ENCODE results near the gene MBOAT1.

MBOAT1 gene

DNA sequence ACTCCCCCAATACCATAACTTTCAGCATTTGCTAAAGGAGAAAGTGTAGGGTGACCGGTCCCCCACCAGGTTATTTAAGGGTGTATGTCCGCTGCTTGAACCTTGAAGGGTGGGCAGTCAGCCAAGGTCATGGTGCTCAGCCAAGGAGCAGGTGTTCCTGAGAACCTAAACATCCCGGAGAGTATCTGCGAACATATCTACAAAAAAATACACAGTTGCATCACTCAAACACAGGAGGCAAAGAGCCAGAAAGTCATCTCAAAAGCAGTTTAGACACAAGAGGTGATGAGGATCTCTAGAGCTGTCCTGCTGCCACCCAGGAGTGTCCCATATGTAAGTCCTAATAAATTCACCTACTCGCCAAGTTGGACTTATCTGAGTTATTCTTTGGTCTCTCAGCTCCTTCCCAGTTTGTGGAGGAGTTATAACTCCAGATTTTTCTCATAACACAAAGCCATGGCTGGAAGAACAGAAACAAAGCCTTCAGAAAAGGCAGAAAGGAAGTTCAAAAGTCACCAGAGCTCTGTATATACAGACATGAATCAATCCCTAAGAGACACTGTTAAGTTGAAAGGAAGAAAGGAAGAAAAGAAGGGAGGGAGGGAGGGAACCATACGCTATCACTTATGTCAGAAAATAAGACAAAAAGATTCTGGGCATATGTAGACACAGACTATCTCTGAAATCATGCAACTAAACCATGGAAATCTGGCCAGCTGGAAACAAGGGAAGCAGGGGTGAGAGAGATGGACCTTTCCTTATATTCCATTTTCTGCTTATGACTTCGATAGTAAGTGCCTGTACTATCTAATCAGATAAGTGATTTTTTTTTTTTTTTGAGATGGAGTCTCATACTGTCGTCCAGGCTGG is 11.3 kb downstream of the MBOAT1 start:
- H3K27me3 ChIP-seq (ENCODE audit: insufficient read depth, low read length): no peaks in the 10 kb centered on the region
- no peak overlapping the region for H3K27ac ChIP-seq (ENCODE audit: low read depth, low read length)
- H3K4me1 ChIP-seq (ENCODE audit: insufficient read depth, low read length): peaks cover 41% of the 10 kb centered on the region
- H3K9me3 ChIP-seq (ENCODE audit: insufficient read depth, low read depth, low read length): no peaks in the 10 kb centered on the region
- no peaks in the 10 kb centered on the region for H3K36me3 ChIP-seq (ENCODE audit: insufficient read depth, low read length)
- WGBS: 87% methylated on average over 7 of the region's 8 CpGs
- no peak overlapping the region for H3K9ac ChIP-seq (ENCODE audit: low read depth, low read length)
- no peak overlapping the region for H3K4me3 ChIP-seq (ENCODE audit: low read length)

DNA sequence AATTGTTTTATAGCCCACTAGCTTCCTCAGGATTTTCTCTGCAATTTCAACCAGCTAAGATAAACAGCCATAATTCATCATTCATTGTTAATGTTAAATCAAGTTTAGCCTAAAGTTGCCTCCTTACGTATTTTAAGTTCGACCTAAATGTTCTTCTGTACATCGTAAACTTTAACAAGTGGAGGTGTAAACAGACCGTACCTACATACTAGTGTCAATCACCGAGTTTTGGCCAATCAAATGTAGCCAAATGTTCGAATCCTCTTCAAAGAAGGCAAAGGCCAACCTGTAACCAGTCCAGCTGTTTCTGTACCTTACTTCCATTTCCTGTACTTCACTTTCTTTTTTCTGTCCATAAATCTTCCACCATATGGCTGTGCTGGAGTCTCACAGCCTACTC is 13.5 kb downstream of the MBOAT1 start:
- 80% methylated on average over 6 of the region's 6 CpGs for WGBS
- Histone ChIP-seq H3K27me3 (ENCODE audit: insufficient read depth, low read length) (no peaks in the 10 kb centered on the region), H3K36me3 (ENCODE audit: insufficient read depth, low read length) (no peaks in the 10 kb centered on the region), H3K4me1 (ENCODE audit: insufficient read depth, low read length) (peaks cover 35% of the 10 kb centered on the region), H3K27ac (ENCODE audit: low read depth, low read length) (no peak overlapping the region), H3K9me3 (ENCODE audit: insufficient read depth, low read depth, low read length) (no peaks in the 10 kb centered on the region), H3K9ac (ENCODE audit: low read depth, low read length) (no peak overlapping the region), H3K4me3 (ENCODE audit: low read length) (no peak overlapping the region)

DNA sequence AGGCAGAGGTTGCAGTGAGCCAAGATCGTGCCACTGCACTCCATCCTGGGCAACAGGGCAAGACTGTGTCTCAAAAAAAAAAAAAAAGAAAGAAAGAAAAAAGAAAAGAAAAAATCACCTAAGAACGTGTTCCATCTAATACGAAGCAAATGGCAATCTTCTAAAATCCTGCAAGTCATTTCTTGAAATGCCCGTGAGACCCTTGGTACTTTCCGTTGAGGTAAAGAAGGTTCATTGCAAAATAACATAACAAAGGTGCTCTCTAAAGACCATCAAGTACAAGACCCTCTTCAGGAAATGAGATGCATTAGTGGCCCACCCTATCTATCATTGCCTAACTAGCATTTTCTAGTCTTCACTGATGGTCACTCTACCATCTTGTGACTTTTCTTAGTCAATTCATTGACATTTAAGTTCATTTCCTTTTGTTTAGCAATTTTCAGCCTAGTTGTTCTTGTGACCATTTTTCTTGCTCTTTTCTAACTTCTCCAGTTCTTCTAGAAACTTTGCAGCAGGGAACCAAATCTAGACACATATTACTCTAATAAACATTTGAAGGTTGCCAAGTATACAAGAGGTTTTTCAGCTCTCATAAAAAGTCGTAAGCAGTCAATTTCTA is 14.0 kb downstream of the MBOAT1 start:
- no peak overlapping the region for H3K4me3 ChIP-seq (ENCODE audit: low read length)
- no peak overlapping the region for H3K9ac ChIP-seq (ENCODE audit: low read depth, low read length)
- H3K27me3 ChIP-seq (ENCODE audit: insufficient read depth, low read length): no peaks in the 10 kb centered on the region
- no peaks in the 10 kb centered on the region for H3K9me3 ChIP-seq (ENCODE audit: insufficient read depth, low read depth, low read length)
- whole genome bisulfite sequencing: 84% methylated on average over 6 of the region's 6 CpGs
- H3K36me3 ChIP-seq (ENCODE audit: insufficient read depth, low read length): no peaks in the 10 kb centered on the region
- no peak overlapping the region for H3K27ac ChIP-seq (ENCODE audit: low read depth, low read length)
- H3K4me1 ChIP-seq (ENCODE audit: insufficient read depth, low read length): peaks cover 30% of the 10 kb centered on the region

DNA sequence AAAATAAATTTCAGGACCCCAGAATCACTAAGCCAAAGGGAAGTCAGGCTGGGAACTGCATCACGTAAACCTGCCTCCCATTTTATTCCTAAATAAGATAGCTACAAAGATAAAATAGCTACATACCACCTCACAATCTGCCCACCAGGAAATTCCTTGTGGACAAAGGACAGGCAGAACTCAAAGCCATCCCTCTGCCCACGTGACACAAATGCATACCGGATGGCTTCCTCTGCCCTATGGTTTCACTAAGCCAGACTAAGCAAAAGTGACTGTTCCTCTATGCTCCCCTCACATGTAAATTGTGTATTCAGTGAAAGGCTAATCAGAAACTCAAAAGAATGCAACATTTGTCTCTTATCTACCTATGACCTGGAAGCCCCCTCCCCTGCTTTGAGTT is 15.0 kb downstream of the MBOAT1 start:
- H3K9ac ChIP-seq (ENCODE audit: low read depth, low read length): no peak overlapping the region
- WGBS: 50% methylated on average over 3 of the region's 3 CpGs
- peak overlapping the region; percentile 56; the same call in 1 of the 2 replicates for H3K27ac ChIP-seq (ENCODE audit: low read depth, low read length)
- no peak overlapping the region for H3K4me3 ChIP-seq (ENCODE audit: low read length)
- H3K9me3 ChIP-seq (ENCODE audit: insufficient read depth, low read depth, low read length): no peaks in the 10 kb centered on the region
- H3K27me3 ChIP-seq (ENCODE audit: insufficient read depth, low read length): no peaks in the 10 kb centered on the region
- peaks cover 26% of the 10 kb centered on the region for H3K4me1 ChIP-seq (ENCODE audit: insufficient read depth, low read length)
- H3K36me3 ChIP-seq (ENCODE audit: insufficient read depth, low read length): no peaks in the 10 kb centered on the region

DNA sequence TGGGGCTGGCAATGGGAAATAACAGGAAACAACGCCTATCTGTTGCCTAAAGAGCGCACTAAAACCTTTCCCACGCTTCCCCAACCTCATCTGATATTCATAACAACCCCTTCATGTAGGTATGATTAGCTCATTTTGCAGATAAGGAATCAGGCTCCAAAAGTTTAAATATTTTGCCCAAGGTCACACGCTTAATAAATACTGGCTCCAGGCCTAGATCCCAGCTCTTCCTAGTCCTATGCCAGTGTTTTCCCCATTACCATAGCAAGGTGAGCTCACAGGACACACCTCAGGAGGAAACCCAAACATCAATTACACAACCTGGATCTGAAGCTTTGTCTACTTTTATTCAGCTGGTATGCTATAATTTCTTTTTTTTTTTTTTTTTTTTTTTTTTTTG is 19.6 kb downstream of the MBOAT1 start:
- H3K4me1 ChIP-seq (ENCODE audit: insufficient read depth, low read length): peaks cover 9% of the 10 kb centered on the region
- peaks cover 4% of the 10 kb centered on the region; the same call in 1 of the 2 replicates for H3K9me3 ChIP-seq (ENCODE audit: insufficient read depth, low read depth, low read length)
- H3K27ac ChIP-seq (ENCODE audit: low read depth, low read length): no peak overlapping the region
- H3K27me3 ChIP-seq (ENCODE audit: insufficient read depth, low read length): no peaks in the 10 kb centered on the region
- H3K9ac ChIP-seq (ENCODE audit: low read depth, low read length): no peak overlapping the region
- no peaks in the 10 kb centered on the region for H3K36me3 ChIP-seq (ENCODE audit: insufficient read depth, low read length)
- H3K4me3 ChIP-seq (ENCODE audit: low read length): no peak overlapping the region
- 96% methylated on average over 4 of the region's 4 CpGs for WGBS

GRCh38 chr6:20191992-20192391 is 20.3 kb downstream of the MBOAT1 start:
- 72% methylated on average over 1 of the region's 1 CpG for WGBS
- H3K27ac ChIP-seq (ENCODE audit: low read depth, low read length): no peak overlapping the region
- no peaks in the 10 kb centered on the region for H3K36me3 ChIP-seq (ENCODE audit: insufficient read depth, low read length)
- peaks cover 3% of the 10 kb centered on the region for H3K4me1 ChIP-seq (ENCODE audit: insufficient read depth, low read length)
- H3K9me3 ChIP-seq (ENCODE audit: insufficient read depth, low read depth, low read length): peaks cover 4% of the 10 kb centered on the region; the same call in 1 of the 2 replicates
- no peak overlapping the region for H3K4me3 ChIP-seq (ENCODE audit: low read length)
- H3K9ac ChIP-seq (ENCODE audit: low read depth, low read length): no peak overlapping the region
- H3K27me3 ChIP-seq (ENCODE audit: insufficient read depth, low read length): no peaks in the 10 kb centered on the region

DNA sequence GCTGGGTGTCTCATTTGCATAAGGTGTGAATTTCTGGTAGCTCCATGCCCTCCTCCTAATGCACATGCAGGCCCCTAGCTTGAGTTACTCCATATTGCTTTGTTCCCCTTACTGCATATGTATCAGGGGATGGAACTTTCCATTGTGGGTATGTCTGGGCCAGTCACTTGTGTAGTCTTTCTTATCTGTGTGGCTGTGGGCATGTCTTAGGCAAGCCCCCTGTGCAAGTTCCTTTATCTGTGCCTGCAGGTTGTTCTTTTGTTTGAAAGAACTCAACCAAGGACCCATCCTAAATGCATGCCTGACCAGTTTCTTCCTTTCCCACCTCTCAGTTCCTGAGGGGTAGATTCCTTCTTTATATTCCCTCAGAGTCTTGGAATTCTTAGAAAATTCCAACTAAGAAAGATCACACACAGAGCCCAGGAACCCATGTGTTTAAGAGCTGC is 23.6 kb downstream of the MBOAT1 start:
- Histone ChIP-seq H3K4me1 (ENCODE audit: insufficient read depth, low read length) (no peaks in the 10 kb centered on the region), H3K27ac (ENCODE audit: low read depth, low read length) (no peak overlapping the region), H3K9ac (ENCODE audit: low read depth, low read length) (no peak overlapping the region), H3K9me3 (ENCODE audit: insufficient read depth, low read depth, low read length) (peaks cover 4% of the 10 kb centered on the region; the same call in 1 of the 2 replicates), H3K27me3 (ENCODE audit: insufficient read depth, low read length) (no peaks in the 10 kb centered on the region), H3K4me3 (ENCODE audit: low read length) (no peak overlapping the region), H3K36me3 (ENCODE audit: insufficient read depth, low read length) (no peaks in the 10 kb centered on the region)

DNA sequence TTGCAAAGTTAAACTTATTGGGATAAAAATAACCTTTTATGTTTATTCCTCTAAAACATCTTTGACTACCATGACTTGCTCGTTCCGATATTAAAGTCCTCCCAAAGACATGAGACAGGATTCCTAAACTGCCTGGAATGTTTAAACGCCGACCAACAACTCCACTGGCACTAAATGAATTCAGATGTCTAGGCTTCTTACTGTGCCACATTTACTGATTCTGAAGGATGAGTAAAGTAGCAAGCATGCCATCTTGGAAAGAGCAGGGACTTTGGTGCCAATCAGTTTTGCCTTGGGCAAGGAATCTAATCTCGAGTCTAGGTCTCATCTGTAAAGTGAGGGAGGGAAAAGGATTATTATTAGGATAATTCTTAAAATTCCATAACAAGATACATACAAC is 25.3 kb downstream of the MBOAT1 start:
- Histone ChIP-seq H3K9me3 (ENCODE audit: insufficient read depth, low read depth, low read length) (peaks cover 4% of the 10 kb centered on the region; the same call in 1 of the 2 replicates), H3K27me3 (ENCODE audit: insufficient read depth, low read length) (no peaks in the 10 kb centered on the region), H3K4me1 (ENCODE audit: insufficient read depth, low read length) (no peaks in the 10 kb centered on the region), H3K4me3 (ENCODE audit: low read length) (no peak overlapping the region), H3K27ac (ENCODE audit: low read depth, low read length) (no peak overlapping the region), H3K9ac (ENCODE audit: low read depth, low read length) (no peak overlapping the region), H3K36me3 (ENCODE audit: insufficient read depth, low read length) (no peaks in the 10 kb centered on the region)
- WGBS: 97% methylated on average over 5 of the region's 5 CpGs

GRCh38 chr6:20183706-20184105 is 28.6 kb downstream of the MBOAT1 start:
- Histone ChIP-seq H3K9ac (ENCODE audit: low read depth, low read length) (no peak overlapping the region), H3K4me1 (ENCODE audit: insufficient read depth, low read length) (no peaks in the 10 kb centered on the region), H3K27me3 (ENCODE audit: insufficient read depth, low read length) (no peaks in the 10 kb centered on the region), H3K36me3 (ENCODE audit: insufficient read depth, low read length) (no peaks in the 10 kb centered on the region), H3K9me3 (ENCODE audit: insufficient read depth, low read depth, low read length) (peaks cover 4% of the 10 kb centered on the region; the same call in 1 of the 2 replicates), H3K27ac (ENCODE audit: low read depth, low read length) (no peak overlapping the region), H3K4me3 (ENCODE audit: low read length) (no peak overlapping the region)
- WGBS: 95% methylated on average over 3 of the region's 3 CpGs

GRCh38 chr6:20182926-20183521 is 29.2 kb downstream of the MBOAT1 start:
- H3K9ac ChIP-seq (ENCODE audit: low read depth, low read length): no peak overlapping the region
- no peak overlapping the region for H3K27ac ChIP-seq (ENCODE audit: low read depth, low read length)
- peaks cover 2% of the 10 kb centered on the region; the same call in 1 of the 2 replicates for H3K9me3 ChIP-seq (ENCODE audit: insufficient read depth, low read depth, low read length)
- no peaks in the 10 kb centered on the region for H3K36me3 ChIP-seq (ENCODE audit: insufficient read depth, low read length)
- no peaks in the 10 kb centered on the region for H3K27me3 ChIP-seq (ENCODE audit: insufficient read depth, low read length)
- 72% methylated on average over 2 of the region's 2 CpGs for WGBS
- no peak overlapping the region for H3K4me3 ChIP-seq (ENCODE audit: low read length)
- H3K4me1 ChIP-seq (ENCODE audit: insufficient read depth, low read length): no peaks in the 10 kb centered on the region

DNA sequence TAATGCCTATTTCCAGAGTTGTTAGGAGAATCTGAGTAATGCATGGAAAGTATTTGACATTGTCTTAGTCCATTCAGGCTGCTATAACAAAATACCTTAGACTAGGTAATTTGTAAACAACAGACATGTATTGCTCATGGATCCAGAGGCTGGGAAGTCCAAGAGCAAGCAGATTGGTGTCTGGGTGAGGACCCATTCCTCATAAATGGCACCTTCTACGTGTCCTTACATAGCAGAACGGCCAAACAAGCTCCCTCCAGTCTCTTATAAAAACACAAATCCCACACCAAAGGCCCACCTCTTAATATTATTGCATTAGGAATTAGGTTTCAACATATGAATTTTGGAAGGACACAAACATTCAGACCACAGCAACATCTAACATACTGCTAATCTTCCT is 30.2 kb downstream of the MBOAT1 start:
- H3K4me3 ChIP-seq (ENCODE audit: low read length): no peak overlapping the region
- no peaks in the 10 kb centered on the region for H3K27me3 ChIP-seq (ENCODE audit: insufficient read depth, low read length)
- no peaks in the 10 kb centered on the region for H3K9me3 ChIP-seq (ENCODE audit: insufficient read depth, low read depth, low read length)
- WGBS: 95% methylated on average over 2 of the region's 2 CpGs
- H3K9ac ChIP-seq (ENCODE audit: low read depth, low read length): no peak overlapping the region
- no peaks in the 10 kb centered on the region for H3K36me3 ChIP-seq (ENCODE audit: insufficient read depth, low read length)
- H3K4me1 ChIP-seq (ENCODE audit: insufficient read depth, low read length): no peaks in the 10 kb centered on the region
- no peak overlapping the region for H3K27ac ChIP-seq (ENCODE audit: low read depth, low read length)

Measured in HUES64 (cell line).